HG03520 (cell line): ENCODE data around the gene GCNT2.
"Not testable (repeated sequence)": the region's sequence is repeated elsewhere in the genome, so short reads cannot be mapped to it uniquely, and the experiment has no call there.

Experiments
- ATAC-seq: cut with Tn5 transposase; IDR thresholded peaks from one replicate; pipeline ENCODE4 v1.9.1; 2021; ENCODE audit warnings: mild to moderate bottlenecking, moderate library complexity; ENCODE audit not compliant: unreplicated experiment

The GCNT2 gene

DNA sequence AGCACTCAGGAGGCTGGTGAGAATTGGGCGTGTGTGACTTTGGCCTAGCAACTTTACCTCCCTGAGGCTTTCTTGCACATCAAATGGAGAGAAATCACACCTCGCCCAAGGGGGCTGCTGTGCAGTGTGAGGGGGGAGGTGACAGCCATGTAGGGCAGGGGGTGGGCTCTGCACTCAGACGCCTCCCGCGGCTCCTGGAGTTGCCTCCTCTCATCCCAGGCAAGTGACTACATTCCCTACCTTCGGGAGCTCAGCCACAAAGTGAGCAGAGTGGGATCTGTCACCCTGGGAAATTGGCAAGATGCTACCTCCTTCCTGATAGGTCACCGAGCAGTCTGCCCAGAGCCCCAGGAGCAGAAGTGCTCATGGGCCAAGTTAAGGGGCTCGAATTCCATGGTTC lies 56.0 kb downstream of the GCNT2 start:
- ATAC-seq = no peak

DNA sequence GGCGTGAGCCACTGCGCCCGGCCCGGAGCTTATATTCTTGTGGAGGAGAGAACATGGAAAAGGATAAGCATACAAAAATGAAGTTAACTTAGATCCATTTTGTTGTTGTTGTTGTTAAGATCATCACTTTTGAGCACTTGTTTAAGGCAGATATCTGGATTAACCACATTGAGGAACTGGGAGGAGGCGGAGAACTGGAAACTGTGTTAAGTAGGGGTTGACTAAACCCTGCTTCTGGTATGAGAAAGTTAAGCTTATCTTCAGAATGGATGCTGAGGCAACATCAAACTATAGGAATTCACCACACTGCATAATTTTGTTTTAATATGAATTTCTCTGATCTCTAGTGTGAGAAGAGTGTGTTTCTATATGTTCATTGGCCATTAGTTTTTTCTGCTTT lies 57.6 kb downstream of the GCNT2 start:
- no peak for ATAC-seq

DNA sequence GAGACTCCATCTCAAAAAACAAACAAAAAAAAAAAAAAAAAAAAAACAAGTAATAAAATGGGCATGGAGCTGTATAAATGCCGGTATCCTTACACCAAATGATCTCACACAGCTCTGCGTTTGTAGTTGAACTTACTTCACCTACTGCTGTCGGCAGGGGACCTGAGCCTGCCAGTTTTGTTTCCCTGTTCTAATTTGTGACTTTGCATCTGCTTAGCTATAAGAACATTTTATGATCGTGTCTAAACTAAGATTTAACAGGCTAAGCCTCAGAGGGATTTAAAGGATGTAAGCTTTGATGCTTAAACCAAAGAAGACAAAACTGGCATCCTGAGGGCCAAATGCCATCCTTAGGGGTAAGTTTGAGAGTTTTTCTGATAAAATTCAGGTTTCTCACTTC lies 58.7 kb downstream of the GCNT2 start:
- no peak for ATAC-seq

DNA sequence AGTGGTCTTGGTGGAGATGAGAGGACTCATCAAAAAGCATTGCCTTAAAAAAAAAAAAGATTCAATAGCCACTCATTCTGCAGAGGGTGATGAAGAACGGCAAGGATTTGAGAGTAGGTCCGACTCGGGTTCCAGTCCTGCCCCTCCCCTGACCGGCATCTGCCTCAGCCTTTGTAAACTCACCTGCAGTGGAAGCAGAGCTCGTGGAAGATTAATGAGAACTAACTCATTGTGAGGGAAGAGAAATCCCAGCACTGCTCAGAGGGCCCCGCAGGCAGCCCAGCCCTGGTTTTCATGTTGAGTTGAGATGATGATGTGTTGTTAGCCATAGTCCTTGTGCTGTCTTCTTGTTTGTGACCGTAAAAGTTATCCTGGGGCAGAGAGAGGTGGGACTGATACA lies 59.4 kb downstream of the GCNT2 start:
- ATAC-seq = no peak

DNA sequence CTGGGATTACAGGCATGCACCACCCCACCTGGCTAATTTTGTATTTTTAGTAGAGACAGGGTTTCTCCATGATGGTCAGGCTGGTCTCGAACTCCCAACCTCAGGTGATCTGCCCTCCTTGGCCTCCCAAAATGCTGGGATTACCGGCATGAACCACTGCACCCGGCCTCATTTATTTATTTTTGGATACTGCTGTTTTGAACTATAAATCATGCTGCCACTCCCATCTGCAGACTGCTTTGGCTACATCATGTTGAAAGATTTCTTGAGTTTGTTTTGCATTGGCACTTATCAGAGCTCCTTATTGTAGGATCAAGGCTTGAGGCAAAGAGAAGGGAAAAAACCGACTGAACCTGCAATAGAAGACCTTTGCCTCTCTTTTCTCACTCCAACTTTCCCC lies 60.3 kb downstream of the GCNT2 start:
- ATAC-seq = not testable (repeated sequence)

DNA sequence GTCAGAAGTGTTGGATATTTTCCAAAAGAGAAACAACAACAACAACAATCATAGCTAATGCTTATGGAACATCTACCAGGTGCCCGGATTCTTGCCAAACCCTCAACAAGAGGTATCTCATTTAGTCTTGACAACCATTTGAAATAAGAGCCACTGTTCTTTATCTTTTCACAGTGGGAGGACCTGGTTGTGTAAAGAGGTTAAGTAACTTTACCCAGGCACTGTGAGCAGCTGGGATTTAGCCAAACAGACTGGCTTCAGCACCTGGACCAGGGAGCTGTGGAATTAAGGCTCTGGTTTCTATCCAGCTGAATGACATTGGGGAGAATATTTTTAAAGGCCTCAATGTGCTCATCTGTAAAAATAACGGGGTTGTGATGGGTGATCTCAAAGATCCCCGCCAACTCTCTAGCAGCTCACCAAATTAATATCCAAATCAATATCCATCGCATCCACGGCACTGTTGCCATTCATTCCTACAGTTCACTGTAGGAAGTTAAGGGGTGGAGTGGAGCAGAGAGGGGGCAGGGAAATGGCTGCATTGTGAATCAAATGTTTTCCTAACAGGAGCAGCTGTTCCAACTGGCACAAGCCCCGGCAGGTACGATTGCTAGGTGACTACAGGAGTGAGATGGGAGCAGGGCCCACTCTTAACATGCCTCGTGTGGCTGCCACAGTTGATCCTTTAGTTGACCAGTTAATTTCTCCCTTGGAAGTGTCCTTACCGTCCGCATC lies 61.8 kb downstream of the GCNT2 start:
- no peak for ATAC-seq

DNA sequence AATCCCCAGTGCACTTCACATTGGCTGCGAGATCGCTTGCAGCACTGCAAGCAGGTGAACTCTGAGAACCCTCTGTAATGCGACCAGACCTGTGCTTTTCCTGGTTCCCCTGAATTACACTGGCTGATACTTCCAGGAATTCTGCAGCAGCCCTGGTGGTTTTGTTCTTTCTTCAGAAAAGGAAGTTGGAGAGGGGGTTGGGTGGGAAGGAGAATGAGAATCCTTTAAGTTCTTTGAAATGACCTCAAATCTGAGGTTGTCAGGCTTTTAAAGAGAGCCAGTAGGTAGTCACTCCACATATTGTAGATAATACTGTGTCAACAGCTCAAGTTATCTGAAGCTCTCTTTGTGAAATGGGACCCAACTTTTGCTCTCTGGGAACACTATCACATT lies 62.4 kb downstream of the GCNT2 start:
- ATAC-seq = no peak

DNA sequence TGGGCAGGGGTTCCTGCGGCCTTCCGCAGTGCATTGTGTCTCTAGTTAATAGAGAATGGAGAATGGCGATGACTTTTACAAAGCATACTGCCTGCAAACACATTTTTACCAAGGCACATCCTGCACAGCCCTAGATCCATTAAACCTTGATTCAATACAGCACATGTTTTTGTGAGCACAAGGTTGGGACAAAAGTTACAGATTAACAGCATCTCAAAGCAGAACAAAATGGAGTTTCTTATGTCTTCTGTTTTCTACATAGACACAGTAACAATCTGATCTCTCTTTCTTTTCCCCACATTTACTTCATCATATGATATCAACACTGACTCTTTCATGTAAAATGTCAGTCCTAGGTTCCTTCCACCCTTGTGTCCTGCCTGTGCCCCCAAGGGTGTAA lies 63.5 kb downstream of the GCNT2 start:
- ATAC-seq = no peak

DNA sequence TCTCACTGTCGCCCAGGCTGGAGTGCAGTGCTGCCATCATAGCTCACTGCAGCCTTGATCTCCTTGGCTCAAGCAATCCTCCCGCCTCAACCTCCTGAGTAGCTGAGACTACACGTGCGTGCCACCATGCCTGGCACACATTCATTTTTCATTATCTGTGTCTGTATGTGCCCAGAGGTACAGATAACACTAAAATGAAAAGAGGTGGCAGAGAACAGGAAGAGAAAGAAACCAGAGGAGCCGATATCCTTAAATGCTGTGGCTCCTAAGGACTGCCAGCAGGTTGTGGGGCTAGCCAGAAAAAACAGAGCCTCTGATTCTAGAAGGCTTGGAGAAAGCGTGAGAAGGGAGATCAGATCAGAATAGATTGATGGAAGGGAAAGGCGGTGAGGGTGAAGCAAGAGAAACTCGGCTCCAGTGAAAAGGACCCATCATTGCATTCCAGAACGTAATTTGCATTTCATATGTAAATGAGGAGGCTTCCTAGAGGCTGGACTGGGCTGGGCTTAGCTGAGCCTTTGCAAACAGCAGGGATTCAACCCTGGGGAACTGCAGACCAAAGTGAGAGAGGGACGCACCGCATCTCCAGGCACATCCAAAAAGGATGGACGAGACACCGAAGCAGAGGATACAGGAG lies 64.2 kb downstream of the GCNT2 start:
- no peak for ATAC-seq

DNA sequence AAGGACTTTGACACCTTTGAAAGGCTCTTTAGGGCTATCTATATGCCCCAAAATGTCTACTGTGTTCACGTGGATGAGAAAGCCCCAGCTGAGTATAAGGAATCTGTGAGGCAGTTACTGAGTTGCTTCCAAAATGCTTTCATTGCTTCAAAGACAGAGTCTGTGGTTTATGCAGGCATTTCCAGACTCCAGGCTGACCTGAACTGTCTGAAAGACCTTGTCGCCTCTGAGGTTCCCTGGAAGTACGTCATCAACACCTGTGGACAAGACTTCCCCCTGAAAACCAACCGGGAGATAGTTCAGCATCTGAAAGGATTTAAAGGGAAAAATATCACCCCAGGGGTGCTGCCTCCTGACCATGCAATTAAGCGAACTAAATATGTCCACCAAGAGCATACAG lies 65.2 kb downstream of the GCNT2 start:
- ATAC-seq = no peak

DNA sequence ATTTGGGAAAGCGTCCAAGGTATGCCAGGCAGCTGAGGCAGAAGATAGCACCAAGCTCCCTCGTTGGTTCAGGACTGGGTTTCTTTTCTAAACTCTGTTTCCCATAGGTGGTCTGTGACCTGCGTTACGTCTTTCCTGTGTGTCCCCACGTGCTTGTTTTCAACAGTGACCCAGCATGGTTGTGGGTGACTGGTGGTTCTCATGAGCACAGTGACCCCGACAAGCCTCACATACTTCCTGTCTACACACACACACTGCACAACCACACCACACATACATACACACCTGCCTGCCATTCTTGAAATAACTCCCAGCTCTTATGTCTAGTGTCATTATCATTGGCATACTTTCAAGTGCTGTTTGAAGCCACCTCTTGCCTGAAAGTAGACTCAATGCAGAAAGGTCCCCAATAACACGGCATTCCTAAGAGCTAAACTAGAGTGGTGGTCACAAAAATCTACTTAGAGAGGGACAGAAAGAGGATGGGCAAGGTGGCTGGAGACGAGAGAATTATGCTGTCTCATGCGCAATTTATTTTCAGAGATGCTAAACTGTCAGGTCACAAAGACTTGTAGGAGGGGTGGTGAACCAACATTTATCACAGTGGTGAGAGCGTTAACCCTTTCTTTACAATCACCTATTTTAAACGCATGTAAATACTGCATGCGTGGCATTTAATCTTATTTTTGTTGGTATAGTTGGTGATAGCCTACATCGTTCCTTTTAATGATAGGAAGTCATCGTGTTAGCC lies 66.7 kb downstream of the GCNT2 start:
- no peak for ATAC-seq

DNA sequence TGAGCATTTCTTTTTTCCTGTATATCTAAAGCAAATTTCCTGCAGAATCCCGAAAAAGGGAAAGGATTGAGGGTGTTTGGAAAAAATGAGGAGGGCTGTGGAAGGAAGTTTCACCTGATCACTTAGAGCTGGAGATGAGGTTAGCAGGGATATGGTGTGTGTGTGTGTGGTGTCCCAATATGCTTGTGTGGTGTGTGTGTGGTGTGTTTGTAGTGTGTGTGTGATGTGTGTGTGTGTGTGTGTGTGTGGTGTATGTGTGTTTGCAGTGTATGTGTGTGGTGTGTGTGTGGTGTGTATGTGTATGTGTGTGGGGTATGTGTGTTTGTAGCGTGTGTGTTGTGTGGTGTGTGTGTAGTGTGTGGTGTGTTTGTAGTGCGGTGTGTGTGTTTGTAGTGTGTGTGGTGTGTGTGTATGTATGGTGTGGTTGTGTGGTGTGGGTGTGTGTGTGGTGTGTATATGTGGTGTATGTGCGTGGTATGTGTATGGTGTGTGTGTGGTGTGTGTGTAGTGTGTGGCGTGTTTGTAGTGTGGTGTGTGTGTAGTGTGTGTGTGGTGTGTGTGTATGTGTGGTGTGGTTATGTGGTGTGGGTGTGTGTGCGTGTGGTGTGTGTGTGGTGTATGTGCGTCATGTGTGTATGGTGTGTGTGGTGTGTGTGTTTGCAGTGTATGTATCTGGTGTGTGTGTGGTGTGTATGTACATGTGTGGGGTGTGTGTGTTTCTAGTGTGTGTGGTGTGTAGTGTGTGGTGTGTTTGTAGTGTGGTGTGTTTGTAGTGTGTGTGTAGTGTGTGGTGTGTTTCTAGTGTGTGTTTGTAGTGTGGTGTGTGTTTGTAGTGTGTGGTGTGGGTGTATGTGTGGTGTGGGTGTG lies 67.6 kb downstream of the GCNT2 start:
- ATAC-seq = no peak

DNA sequence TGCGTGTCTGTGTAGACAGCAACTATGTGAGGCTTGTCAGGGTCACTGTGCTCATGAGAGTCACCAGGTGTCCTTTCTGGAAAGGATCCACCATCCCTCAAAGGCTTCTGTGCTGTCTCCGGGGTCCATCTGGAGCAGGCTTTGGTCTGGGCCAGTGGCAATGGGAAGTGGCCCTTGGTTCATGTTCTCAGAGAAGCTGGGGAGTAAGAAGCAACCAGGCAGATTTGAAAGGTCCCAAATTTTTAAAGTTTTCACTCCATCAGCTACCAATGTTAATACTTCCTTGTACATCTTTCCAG lies 68.2 kb downstream of the GCNT2 start:
- ATAC-seq = no peak

DNA sequence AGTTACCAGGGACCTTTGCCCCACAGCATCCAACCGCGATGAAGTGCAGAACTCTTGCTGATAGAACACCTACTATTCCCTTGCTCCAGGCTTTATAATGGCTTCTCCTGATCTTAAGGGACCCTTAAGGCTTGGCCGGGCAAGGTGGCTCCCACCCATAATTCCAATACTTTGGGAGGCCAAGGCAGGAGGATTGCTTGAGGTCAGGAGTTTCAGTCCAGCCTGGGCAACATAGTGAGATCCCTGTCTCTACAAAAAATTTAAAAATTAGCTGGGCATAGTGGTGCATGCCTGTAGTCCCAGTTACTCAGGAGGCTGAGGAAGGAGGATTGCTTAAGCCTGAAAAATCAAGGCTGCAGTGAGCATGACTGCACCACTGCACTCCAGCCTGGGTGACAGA lies 68.8 kb downstream of the GCNT2 start:
- ATAC-seq = no peak

DNA sequence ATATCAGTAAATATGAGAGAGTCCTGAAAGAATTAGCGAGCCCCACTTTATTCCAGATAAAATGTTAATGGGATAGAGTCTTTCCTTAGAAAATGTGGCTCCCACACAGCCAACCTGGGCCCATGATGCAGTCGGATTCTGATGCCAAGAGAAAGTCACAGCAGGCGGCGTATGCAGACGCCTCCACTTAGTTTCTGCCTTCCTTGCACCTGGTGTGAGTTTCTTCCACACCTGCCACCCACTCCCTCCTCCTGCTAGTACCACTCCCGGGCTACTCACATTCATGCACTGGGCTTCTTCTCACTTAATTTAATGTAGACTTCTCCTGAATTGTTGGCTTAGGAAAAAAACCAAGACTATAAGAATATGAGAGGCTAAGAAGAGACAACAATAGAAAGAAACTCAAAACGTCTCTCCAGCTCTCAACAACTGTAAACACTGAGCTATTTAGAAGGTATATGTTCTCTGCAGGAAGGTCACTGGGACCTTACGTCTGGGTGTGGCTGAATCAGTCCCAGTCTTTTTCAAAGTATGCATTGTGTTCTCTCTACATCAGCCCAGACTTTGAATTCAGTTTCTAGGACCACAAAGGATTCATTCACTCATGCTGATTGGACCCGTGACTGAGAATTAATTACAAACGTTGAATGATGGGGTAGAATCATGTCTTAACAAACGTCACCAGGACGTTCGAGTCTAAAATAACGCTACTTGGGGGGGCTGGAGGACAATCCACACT lies 70.4 kb downstream of the GCNT2 start:
- no peak for ATAC-seq

DNA sequence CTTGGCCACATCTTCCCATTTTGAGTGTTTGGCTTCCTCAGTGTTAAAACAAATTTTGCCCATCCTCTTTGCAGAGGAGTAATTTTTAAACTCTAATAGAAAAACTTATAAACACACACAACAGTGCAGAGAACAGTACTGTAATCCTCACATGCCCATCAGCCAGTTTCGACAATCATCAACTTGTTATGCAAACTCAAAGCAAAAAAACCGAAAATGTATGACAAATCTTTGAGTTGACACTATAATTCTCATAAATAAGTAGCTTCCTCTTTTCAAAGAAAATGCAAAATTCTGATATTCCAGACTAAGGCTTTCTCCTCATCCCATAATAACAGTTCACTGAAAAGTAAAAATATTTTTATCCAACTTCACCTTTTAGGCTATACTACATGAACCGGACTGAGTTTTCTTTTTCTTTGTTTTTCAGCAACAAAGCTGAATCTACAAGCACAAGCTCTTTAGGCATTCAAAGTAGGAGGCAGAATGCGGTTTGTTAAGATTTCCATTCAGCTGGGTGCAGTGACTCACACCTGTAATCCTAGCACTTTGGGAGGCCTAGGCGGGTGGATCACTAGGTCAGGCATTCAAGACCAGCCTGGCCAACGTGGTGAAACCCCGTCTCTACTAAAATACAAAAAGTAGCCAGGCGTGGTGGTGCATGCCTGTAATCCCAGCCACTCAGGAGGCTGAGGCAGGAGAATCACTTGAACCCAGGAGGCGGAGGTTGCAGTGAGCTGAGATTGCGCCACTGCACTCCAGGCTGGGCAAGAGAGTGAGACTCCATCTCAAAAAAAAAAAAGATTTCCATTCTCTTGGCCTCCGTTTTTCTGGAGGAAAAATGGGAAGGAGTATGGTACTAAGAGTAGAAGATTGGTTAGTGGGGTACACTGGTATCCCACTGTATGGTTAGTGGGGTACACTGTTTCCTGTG lies 74.8 kb downstream of the GCNT2 start:
- ATAC-seq = no peak

DNA sequence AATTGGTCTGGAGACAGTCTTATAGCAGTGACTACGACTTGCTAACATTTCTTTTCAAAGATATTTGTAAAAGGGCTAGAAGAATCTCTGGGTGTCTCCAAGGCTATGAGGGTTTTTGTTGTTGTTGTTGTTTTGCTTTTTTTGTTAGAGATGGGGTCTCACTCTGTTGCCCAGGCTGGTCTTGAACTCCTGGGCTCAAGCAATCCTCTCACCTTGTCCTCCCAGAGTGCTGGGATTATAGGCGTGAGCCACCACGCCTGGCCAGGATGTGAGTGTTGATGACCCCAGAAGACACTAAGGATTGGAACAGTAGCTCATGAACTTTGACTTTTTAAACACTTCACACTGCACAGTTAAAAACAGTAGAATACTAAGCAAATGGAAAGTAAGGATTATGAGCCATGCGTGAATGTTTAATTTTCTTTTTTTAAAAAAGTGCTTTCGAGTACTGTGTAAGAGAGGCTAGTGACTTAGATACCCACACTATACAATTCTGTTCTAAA lies 76.4 kb downstream of the GCNT2 start:
- ATAC-seq = no peak

DNA sequence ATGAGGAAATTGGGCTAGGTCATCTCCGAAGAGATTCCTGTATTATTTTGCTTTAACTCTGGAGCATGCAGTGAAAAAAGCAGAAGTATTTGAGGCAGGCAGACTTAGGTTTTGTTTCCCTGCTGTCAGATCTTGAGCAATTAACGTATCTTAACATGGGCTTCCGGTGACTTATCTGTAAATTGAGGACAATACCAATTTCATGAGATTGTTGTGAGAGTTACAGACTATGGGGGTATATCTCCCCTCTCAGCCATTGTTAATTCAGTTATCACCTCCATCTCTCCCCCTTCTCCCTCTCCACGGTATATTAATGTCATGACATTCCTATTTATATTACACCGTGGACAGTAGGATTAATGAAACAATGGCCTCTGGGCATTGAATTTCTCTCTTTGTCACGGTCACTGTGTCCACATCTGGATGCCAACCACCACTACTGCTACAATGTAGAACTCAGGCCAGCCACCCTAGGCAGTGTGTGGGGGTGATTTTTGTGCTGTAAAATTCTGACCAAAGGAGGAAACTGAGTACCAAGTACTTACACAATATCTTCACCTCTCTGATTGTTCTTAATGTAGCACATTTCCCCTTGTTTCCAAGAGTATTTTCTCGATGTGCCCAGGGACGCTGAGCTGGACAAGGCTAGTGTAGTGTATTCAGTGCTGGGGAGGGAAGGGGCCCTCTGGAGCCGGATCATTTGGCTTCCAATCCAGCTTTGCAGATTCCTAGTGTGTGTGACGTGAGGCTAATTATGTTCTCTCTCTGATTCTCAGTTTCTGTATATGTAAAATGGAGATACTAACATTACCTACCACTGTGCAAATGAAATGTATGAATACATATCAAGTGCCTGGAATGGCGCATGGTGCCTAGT lies 77.2 kb downstream of the GCNT2 start:
- ATAC-seq = no peak

DNA sequence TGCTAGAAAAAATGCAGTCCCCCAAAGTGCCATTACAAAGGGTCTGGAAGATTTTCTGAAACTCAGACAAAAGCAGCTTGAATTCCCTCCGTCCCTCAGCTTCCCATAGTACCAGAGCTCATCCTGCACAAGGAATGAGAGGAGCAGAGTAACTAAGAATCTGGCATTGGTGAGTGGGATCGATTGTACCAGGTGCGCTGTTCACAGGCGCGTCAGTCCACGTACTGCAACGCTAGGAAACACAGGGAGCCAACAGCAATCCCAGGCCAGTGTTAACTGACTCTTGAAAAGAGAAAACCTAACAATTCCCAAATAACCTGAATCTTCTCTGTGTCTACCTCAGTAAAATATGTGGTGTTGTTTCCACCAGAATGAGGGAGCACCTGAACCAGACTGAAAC lies 77.9 kb downstream of the GCNT2 start:
- no peak for ATAC-seq
